Measurements from ENCODE around the gene APBA3. TPM values are rescaled to one million over a fixed set of nuclear protein-coding genes. Genes with fewer than 3 reads are reported as not detected.

Gene APBA3
- total and polyA plus RNA-seq, 2 of the 4 experiments (the other 2 are of a cell fraction), result 9.5 to 18.4 TPM

DNA sequence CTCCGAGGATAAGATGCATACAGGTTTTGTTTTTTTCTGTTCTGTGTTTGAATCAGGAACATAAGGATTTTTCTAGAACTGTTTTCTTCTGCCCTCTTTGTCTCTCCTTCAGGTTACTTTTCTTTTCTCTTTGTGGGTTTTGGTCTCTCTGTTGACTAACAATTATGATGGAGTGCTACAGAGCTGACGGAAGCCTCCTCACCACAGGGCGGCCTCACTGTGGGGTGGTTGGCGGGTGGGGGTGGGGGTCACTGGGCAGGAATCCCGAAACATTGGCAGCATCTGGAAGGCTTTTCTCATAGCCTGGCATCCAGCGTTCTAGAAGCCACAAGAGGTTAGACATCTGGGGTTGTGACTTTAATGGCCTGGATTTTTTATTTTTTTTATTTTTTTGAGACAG lies 36.6 kb upstream of the APBA3 start:
- no peaks in the 10 kb centered on the region for H4K20me1 ChIP-seq (ENCODE audit: insufficient read depth, low read length)
- no peak overlapping the region for H4K8ac ChIP-seq (ENCODE audit: low read depth in 2 of 2, low read length in 2 of 2)
- peaks cover 8% of the 10 kb centered on the region for H3K9me3 ChIP-seq (ENCODE audit: control insufficient read depth, insufficient read depth, low read length)
- no peaks in the 10 kb centered on the region for H3K36me3 ChIP-seq (ENCODE audit: control insufficient read depth, insufficient read depth, low read length)
- intact Hi-C loops (cut with micrococcal nuclease), result no loop called here
- H3K4ac ChIP-seq (ENCODE audit: low read depth, low read length), result no peak overlapping the region
- no peak overlapping the region for H2BK120ac ChIP-seq (ENCODE audit: low read depth, low read length)
- no peak overlapping the region for H4K91ac ChIP-seq (ENCODE audit: insufficient read depth, low read depth, low read length)
- H3K23ac ChIP-seq (ENCODE audit: low read depth, low read length), result no peak overlapping the region
- no peak overlapping the region for H2AK9ac ChIP-seq (replicated peaks; ENCODE audit: low read depth, low read length, poor library complexity)
- no peak overlapping the region for H2BK20ac ChIP-seq (ENCODE audit: low read depth, low read length)
- no peaks in the 10 kb centered on the region for H3K79me1 ChIP-seq (ENCODE audit: low read depth in 1 of 2, low read length in 2 of 2)
- no peak overlapping the region for H3K4me2 ChIP-seq (ENCODE audit: low read depth, low read length)
- H3K9ac ChIP-seq (ENCODE audit: low read depth, low read length), result no peak overlapping the region
- no peak overlapping the region for H3K18ac ChIP-seq (ENCODE audit: low read depth, low read length)
- no peak overlapping the region for H2AFZ ChIP-seq (replicated peaks; ENCODE audit: low read length, poor library complexity)
- no peak for ATAC-seq (ENCODE audit: low read depth)
- H2BK5ac ChIP-seq (ENCODE audit: low read depth, low read length, poor library complexity, severe bottlenecking), result no peak overlapping the region
- TF ChIP-seq, protein P1, sequence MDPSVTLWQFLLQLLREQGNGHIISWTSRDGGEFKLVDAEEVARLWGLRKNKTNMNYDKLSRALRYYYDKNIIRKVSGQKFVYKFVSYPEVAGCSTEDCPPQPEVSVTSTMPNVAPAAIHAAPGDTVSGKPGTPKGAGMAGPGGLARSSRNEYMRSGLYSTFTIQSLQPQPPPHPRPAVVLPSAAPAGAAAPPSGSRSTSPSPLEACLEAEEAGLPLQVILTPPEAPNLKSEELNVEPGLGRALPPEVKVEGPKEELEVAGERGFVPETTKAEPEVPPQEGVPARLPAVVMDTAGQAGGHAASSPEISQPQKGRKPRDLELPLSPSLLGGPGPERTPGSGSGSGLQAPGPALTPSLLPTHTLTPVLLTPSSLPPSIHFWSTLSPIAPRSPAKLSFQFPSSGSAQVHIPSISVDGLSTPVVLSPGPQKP (IDR thresholded peaks at IDR 0.05; ENCODE audit: borderline replicate concordance, low read depth, low read length), result no peak
- no peak for TF ChIP-seq NFE2L2 (IDR thresholded peaks at IDR 0.05; ENCODE audit: low read depth, low read length)
- no peak for TF ChIP-seq MAZ (IDR thresholded peaks at IDR 0.05; ENCODE audit: borderline replicate concordance, low read depth, low read length)
- no peak for TF ChIP-seq MXI1 (IDR thresholded peaks at IDR 0.05; ENCODE audit: borderline replicate concordance, low read depth, low read length)
- TF ChIP-seq RCOR1 (IDR thresholded peaks at IDR 0.05; ENCODE audit: insufficient replicate concordance, low read length), result no peak
- TF ChIP-seq, protein P2, sequence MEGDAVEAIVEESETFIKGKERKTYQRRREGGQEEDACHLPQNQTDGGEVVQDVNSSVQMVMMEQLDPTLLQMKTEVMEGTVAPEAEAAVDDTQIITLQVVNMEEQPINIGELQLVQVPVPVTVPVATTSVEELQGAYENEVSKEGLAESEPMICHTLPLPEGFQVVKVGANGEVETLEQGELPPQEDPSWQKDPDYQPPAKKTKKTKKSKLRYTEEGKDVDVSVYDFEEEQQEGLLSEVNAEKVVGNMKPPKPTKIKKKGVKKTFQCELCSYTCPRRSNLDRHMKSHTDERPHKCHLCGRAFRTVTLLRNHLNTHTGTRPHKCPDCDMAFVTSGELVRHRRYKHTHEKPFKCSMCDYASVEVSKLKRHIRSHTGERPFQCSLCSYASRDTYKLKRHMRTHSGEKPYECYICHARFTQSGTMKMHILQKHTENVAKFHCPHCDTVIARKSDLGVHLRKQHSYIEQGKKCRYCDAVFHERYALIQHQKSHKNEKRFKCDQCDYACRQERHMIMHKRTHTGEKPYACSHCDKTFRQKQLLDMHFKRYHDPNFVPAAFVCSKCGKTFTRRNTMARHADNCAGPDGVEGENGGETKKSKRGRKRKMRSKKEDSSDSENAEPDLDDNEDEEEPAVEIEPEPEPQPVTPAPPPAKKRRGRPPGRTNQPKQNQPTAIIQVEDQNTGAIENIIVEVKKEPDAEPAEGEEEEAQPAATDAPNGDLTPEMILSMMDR (conservative IDR thresholded peaks at IDR 0.05; ENCODE audit: low read depth, low read length), result no peak
- no TSS peak for BruUV-seq (replicated peaks)
- no peak overlapping the region for H3K56ac ChIP-seq (ENCODE audit: extremely low read depth, insufficient read depth, low read length)
- dilution Hi-C loops (cut with HindIII; ENCODE audit: low sequenced_read_pairs, unreplicated experiment), result no loop called here
- H3K4me3 ChIP-seq (ENCODE audit: insufficient read depth, low read depth, low read length), result no peak overlapping the region
- no CpG with 5 or more reads among the region's 6 CpGs for WGBS, 2 experiments (ENCODE audit: extremely low coverage in 2 of 2, insufficient read length in 1 of 2)
- DNase-seq, result no peak
- in situ Hi-C loops (cut with MboI; ENCODE audit: low sequenced_read_pairs), result no loop called here
- no peak overlapping the region for H3K27ac ChIP-seq (ENCODE audit: insufficient read depth, low read length)
- CTCF ChIA-PET, result no interaction called here
- no peaks in the 10 kb centered on the region for H3K4me1 ChIP-seq (ENCODE audit: control insufficient read depth, insufficient read depth, low read length)
- no peaks in the 10 kb centered on the region for H3K9me1 ChIP-seq (ENCODE audit: insufficient read depth, low read length)
- POLR2A ChIA-PET (ENCODE audit: unreplicated experiment), result no interaction called here
- no peak overlapping the region for H3K14ac ChIP-seq (replicated peaks; ENCODE audit: low read depth, low read length)
- H2BK15ac ChIP-seq (ENCODE audit: low read depth, low read length), result no peak overlapping the region
- peaks cover 28% of the 10 kb centered on the region for H3K27me3 ChIP-seq (ENCODE audit: control insufficient read depth, insufficient read depth, low read length)
- no peak overlapping the region for H4K5ac ChIP-seq (ENCODE audit: low read depth, low read length)
- H2AK5ac ChIP-seq (ENCODE audit: low read depth, low read length), result no peak overlapping the region
